ENCODE data around the gene KCNS1.

The KCNS1 gene

GRCh38 chr20:45117581-45117980, 16.7 kb upstream of the KCNS1 start:
- H3K9ac ChIP-seq (ENCODE audit: low read length) = no peak overlapping the region
- H3K4me1 ChIP-seq (ENCODE audit: control insufficient read depth, insufficient read depth, low read length) = no peaks in the 10 kb centered on the region
- no peaks in the 10 kb centered on the region for H3K9me3 ChIP-seq (ENCODE audit: control insufficient read depth, low read length)
- H3K36me3 ChIP-seq (ENCODE audit: control insufficient read depth, insufficient read depth, low read length) = no peaks in the 10 kb centered on the region
- H3K27me3 ChIP-seq (ENCODE audit: control insufficient read depth, insufficient read depth, low read length) = peaks cover 6% of the 10 kb centered on the region
- no peak overlapping the region for H3K4me3 ChIP-seq (ENCODE audit: low read length)

DNA sequence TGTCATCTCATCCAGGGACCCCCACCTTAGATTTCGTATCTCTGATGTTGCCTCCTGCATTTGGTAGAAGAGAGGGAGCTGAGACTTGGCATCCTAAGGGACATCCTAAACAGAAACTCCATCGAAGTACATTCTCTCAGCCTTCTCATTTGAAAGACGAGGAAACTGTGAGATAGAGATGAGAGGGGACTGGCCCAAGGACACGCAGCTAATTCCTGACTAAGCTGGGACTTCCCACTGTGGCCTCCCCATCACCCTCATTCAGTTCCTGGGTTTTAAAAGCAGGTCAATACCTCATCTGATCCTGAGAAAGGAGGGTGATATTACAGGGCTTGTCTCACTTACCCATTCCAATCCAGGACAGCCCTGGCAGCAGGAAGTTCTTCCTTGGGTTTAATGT, 14.9 kb upstream of the KCNS1 start:
- Histone ChIP-seq H3K4me3 (ENCODE audit: low read length) (no peak overlapping the region), H3K27me3 (ENCODE audit: control insufficient read depth, insufficient read depth, low read length) (peaks cover 14% of the 10 kb centered on the region), H3K9me3 (ENCODE audit: control insufficient read depth, low read length) (no peaks in the 10 kb centered on the region), H3K36me3 (ENCODE audit: control insufficient read depth, insufficient read depth, low read length) (no peaks in the 10 kb centered on the region), H3K9ac (ENCODE audit: low read length) (no peak overlapping the region), H3K4me1 (ENCODE audit: control insufficient read depth, insufficient read depth, low read length) (no peaks in the 10 kb centered on the region)

- H3K27me3 ChIP-seq (ENCODE audit: control insufficient read depth, insufficient read depth, low read length) = peaks cover 14% of the 10 kb centered on the region
Observed at GRCh38 chr20:45115386-45115774, 14.5 kb upstream of the KCNS1 start.

DNA sequence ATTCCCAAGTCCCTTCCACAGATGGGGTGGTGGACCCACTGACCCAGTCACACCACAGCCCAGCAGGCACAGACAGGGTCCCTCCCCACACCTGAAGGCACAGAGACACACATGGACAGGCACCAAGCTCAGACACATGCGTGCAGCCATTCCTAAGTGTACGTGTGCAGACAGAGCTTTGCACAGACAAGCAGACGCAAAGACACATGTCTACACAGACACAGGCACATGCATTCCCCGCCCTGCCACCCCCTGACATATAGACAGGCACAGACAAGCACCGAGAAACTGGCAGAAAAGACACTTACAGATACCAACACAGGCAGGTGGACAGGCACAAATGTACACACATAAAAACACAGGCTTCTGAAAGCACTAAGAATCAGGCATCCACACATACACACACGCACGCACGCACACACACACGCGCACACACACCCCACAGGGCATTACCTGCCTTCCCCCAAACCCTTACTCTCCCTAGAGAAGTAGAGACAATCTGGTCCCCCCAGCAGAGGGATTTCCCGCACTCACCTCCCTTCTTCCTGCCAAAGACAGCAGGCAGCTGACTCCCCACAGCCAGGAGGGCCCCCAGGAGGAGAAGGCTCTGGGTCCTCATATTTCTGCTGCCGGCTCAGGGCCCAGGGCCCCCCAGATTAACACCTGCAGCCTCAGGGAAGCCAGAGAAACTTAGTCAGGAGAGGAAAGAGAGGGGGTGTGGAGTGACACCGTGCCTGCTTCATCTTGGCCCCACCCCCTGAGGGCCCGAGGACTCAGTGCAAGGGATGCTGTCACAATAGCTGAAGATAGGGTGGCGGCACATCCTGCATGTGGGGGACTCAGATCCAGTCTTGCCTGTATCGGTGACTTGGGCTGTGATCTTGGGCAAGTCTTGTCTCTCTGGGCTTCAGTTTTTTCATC, 13.8 kb upstream of the KCNS1 start, which contains the start of gene WFDC5:
TSS of gene WFDC5 (minus strand) at position 710 of the 921 bp plus-strand sequence. CDS start at position 619, 91 bp downstream.
- Histone ChIP-seq H3K9ac (ENCODE audit: low read length) (no peak within 1 kb of the TSS), H3K27me3 (ENCODE audit: control insufficient read depth, insufficient read depth, low read length) (peaks cover 14% of the 10 kb centered on the region), H3K9me3 (ENCODE audit: control insufficient read depth, low read length) (no peaks in the 10 kb centered on the region), H3K36me3 (ENCODE audit: control insufficient read depth, insufficient read depth, low read length) (no peaks in the 10 kb centered on the region), H3K4me1 (ENCODE audit: control insufficient read depth, insufficient read depth, low read length) (no peaks in the 10 kb centered on the region), H3K4me3 (ENCODE audit: low read length) (no peak within 1 kb of the TSS)

More at GRCh38 chr20:45115386-45115774, 14.5 kb upstream of the KCNS1 start:
- Histone ChIP-seq H3K9ac (ENCODE audit: low read length) (no peak overlapping the region), H3K4me1 (ENCODE audit: control insufficient read depth, insufficient read depth, low read length) (no peaks in the 10 kb centered on the region), H3K4me3 (ENCODE audit: low read length) (no peak overlapping the region), H3K36me3 (ENCODE audit: control insufficient read depth, insufficient read depth, low read length) (no peaks in the 10 kb centered on the region), H3K9me3 (ENCODE audit: control insufficient read depth, low read length) (no peaks in the 10 kb centered on the region)

- Histone ChIP-seq H3K9ac (ENCODE audit: low read length) (no peak overlapping the region), H3K4me3 (ENCODE audit: low read length) (no peak overlapping the region), H3K4me1 (ENCODE audit: control insufficient read depth, insufficient read depth, low read length) (no peaks in the 10 kb centered on the region), H3K27me3 (ENCODE audit: control insufficient read depth, insufficient read depth, low read length) (peaks cover 14% of the 10 kb centered on the region), H3K36me3 (ENCODE audit: control insufficient read depth, insufficient read depth, low read length) (no peaks in the 10 kb centered on the region), H3K9me3 (ENCODE audit: control insufficient read depth, low read length) (no peaks in the 10 kb centered on the region)
Observed at GRCh38 chr20:45113865-45114264, 12.9 kb upstream of the KCNS1 start.

- H3K4me3 ChIP-seq (ENCODE audit: low read length) = no peak overlapping the region
- no peaks in the 10 kb centered on the region for H3K4me1 ChIP-seq (ENCODE audit: control insufficient read depth, insufficient read depth, low read length)
- no peaks in the 10 kb centered on the region for H3K36me3 ChIP-seq (ENCODE audit: control insufficient read depth, insufficient read depth, low read length)
- peaks cover 14% of the 10 kb centered on the region for H3K27me3 ChIP-seq (ENCODE audit: control insufficient read depth, insufficient read depth, low read length)
- no peaks in the 10 kb centered on the region for H3K9me3 ChIP-seq (ENCODE audit: control insufficient read depth, low read length)
- H3K9ac ChIP-seq (ENCODE audit: low read length) = no peak overlapping the region
Observed at GRCh38 chr20:45112754-45113153, 11.8 kb upstream of the KCNS1 start.

DNA sequence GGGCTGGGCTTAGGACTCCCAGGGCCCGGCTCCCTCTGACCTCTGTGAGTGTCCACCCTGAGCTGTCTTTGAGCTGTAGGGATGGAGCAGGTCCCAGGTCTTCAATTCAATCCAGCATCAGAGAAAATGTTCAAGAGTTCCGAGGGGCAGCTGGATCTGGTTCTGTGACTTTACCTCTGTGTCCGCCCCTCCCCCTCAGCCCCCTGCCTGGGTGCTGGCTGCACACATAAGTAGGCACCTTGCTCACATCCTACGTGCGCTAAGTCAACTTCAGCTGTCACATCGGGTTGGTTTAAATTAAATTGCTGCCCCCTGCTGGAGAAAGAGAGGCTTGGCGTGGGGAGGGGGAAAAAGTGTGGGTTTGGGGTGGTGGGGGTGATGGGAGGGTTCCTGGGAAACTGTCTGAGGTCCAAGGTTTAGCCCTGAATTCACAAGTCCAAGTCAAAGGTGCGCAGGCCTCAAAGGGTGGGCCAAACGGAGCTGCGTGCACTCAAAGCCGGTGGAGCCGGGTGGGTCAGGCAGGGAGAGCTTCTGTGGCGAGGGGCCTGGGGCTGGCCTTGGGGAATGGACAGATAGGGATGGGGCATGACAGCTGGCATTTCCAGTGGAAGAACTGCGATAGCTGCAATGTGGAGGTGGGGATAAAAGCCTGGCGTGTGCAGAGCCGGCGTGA, 11.0 kb upstream of the KCNS1 start:
- Histone ChIP-seq H3K4me3 (ENCODE audit: low read length) (no peak overlapping the region), H3K36me3 (ENCODE audit: control insufficient read depth, insufficient read depth, low read length) (no peaks in the 10 kb centered on the region), H3K27me3 (ENCODE audit: control insufficient read depth, insufficient read depth, low read length) (peaks cover 14% of the 10 kb centered on the region), H3K9ac (ENCODE audit: low read length) (no peak overlapping the region), H3K9me3 (ENCODE audit: control insufficient read depth, low read length) (no peaks in the 10 kb centered on the region), H3K4me1 (ENCODE audit: control insufficient read depth, insufficient read depth, low read length) (no peaks in the 10 kb centered on the region)

DNA sequence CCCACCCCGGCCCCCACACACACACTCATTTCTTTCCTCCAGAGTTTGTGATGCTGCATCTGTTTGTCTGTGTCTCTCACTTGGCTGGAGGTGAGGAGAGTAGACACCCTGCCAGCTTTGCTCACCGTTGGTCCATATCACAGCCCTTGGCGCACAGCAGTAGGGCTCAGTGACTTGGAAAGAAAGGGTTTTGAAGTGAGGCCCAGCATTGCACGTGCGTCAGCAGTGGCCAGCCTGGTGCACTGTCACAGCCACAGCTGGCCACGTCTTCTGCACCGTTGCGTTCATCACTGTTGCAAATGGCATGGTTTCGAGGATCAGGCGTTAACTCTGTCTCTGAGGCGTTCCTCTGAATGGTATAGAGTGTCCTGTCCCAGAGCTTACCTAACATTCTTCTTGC, 10.4 kb upstream of the KCNS1 start:
- no peaks in the 10 kb centered on the region for H3K36me3 ChIP-seq (ENCODE audit: control insufficient read depth, insufficient read depth, low read length)
- H3K27me3 ChIP-seq (ENCODE audit: control insufficient read depth, insufficient read depth, low read length) = peaks cover 14% of the 10 kb centered on the region
- no peaks in the 10 kb centered on the region for H3K9me3 ChIP-seq (ENCODE audit: control insufficient read depth, low read length)
- H3K9ac ChIP-seq (ENCODE audit: low read length) = no peak overlapping the region
- no peaks in the 10 kb centered on the region for H3K4me1 ChIP-seq (ENCODE audit: control insufficient read depth, insufficient read depth, low read length)
- H3K4me3 ChIP-seq (ENCODE audit: low read length) = no peak overlapping the region

DNA sequence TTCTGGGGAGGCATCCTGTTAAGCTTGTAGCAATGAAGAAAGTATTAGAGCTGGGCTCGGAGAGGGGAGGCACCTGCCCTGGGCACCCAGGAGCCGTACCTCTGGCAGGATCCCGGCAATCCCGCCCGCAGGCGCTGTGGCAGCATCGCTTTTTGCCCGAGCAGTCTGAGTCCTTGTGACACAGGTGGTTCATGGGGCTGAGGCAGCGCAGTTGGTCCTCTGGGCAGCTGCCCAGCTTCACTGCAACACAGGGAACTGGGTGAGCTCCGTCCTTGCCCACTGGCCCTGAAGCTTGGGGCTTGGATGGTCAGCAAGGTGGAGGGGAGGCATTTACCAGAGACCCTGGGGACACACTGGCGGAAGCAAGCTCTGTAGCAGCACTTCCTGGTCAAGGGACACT, 9.4 kb upstream of the KCNS1 start:
- no peaks in the 10 kb centered on the region for H3K36me3 ChIP-seq (ENCODE audit: control insufficient read depth, insufficient read depth, low read length)
- H3K27me3 ChIP-seq (ENCODE audit: control insufficient read depth, insufficient read depth, low read length) = peaks cover 14% of the 10 kb centered on the region
- H3K9ac ChIP-seq (ENCODE audit: low read length) = no peak overlapping the region
- H3K4me3 ChIP-seq (ENCODE audit: low read length) = no peak overlapping the region
- H3K9me3 ChIP-seq (ENCODE audit: control insufficient read depth, low read length) = no peaks in the 10 kb centered on the region
- H3K4me1 ChIP-seq (ENCODE audit: control insufficient read depth, insufficient read depth, low read length) = no peaks in the 10 kb centered on the region

- no peaks in the 10 kb centered on the region for H3K9me3 ChIP-seq (ENCODE audit: control insufficient read depth, low read length)
- no peaks in the 10 kb centered on the region for H3K36me3 ChIP-seq (ENCODE audit: control insufficient read depth, insufficient read depth, low read length)
- no peaks in the 10 kb centered on the region for H3K4me1 ChIP-seq (ENCODE audit: control insufficient read depth, insufficient read depth, low read length)
- H3K27me3 ChIP-seq (ENCODE audit: control insufficient read depth, insufficient read depth, low read length) = peaks cover 12% of the 10 kb centered on the region
- H3K4me3 ChIP-seq (ENCODE audit: low read length) = no peak overlapping the region
- H3K9ac ChIP-seq (ENCODE audit: low read length) = no peak overlapping the region
Observed at GRCh38 chr20:45109634-45110033, 8.7 kb upstream of the KCNS1 start.

GRCh38 chr20:45105317-45105716, 4.4 kb upstream of the KCNS1 start:
- Histone ChIP-seq H3K4me1 (ENCODE audit: control insufficient read depth, insufficient read depth, low read length) (no peaks in the 10 kb centered on the region), H3K4me3 (ENCODE audit: low read length) (no peak overlapping the region), H3K36me3 (ENCODE audit: control insufficient read depth, insufficient read depth, low read length) (no peaks in the 10 kb centered on the region), H3K9me3 (ENCODE audit: control insufficient read depth, low read length) (no peaks in the 10 kb centered on the region), H3K9ac (ENCODE audit: low read length) (no peak overlapping the region), H3K27me3 (ENCODE audit: control insufficient read depth, insufficient read depth, low read length) (peaks cover 14% of the 10 kb centered on the region)

DNA sequence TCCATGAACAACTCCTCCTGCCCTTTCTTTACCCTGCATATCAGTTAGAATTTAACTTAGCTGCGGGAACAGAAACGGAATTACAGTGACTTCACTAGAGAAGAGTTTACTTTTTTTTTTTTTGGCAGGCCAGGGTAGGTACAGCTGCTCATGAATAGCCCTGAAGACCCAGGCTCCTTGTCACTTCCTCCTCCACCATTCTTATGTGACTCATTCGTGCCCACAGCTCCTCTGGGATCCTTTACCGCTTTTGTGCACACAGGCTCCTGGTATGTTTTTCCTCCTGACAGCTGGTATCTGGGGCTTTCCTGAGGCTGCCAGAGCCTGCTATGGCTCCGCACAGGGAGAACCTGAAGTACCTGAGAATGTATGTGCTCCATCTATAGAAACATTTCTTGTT, 3.9 kb upstream of the KCNS1 start:
- Histone ChIP-seq H3K27me3 (ENCODE audit: control insufficient read depth, insufficient read depth, low read length) (peaks cover 18% of the 10 kb centered on the region), H3K4me3 (ENCODE audit: low read length) (no peak overlapping the region), H3K9ac (ENCODE audit: low read length) (no peak overlapping the region), H3K4me1 (ENCODE audit: control insufficient read depth, insufficient read depth, low read length) (no peaks in the 10 kb centered on the region), H3K9me3 (ENCODE audit: control insufficient read depth, low read length) (no peaks in the 10 kb centered on the region), H3K36me3 (ENCODE audit: control insufficient read depth, insufficient read depth, low read length) (no peaks in the 10 kb centered on the region)

Data from mucosa of stomach (tissue), 1 donor.